ENCODE measurements around the gene CD200. TPM values are rescaled to one million over a fixed set of nuclear protein-coding genes. Genes with fewer than 3 reads are reported as not detected.

The CD200 gene
- total RNA-seq, 1 donor from 2014 or later: 4.4 TPM

- Histone ChIP-seq H3K36me3 (no peaks in the 10 kb centered on the region), H3K27ac (no peak overlapping the region), H3K4me1 (no peaks in the 10 kb centered on the region), H3K9me3 (no peaks in the 10 kb centered on the region), H3K4me3 (no peak overlapping the region), H3K27me3 (ENCODE audit: low read depth) (no peaks in the 10 kb centered on the region)
- ATAC-seq (no peak), DNase-seq (no peak)
- intact Hi-C loops (cut with DNase I): no loop called here
- TF ChIP-seq CTCF (IDR thresholded peaks at IDR 0.05): no peak
These were observed 20.4 kb downstream of the CD200 start for GRCh38 chr3:112353365-112353764.

GRCh38 chr3:112354642-112355306 lies 21.8 kb downstream of the CD200 start:
- H3K27me3 ChIP-seq (ENCODE audit: low read depth): no peaks in the 10 kb centered on the region
- no peaks in the 10 kb centered on the region for H3K9me3 ChIP-seq
- ATAC-seq (no peak), DNase-seq (no peak)
- H3K27ac ChIP-seq: no peak overlapping the region
- H3K4me3 ChIP-seq: no peak overlapping the region
- H3K36me3 ChIP-seq: no peaks in the 10 kb centered on the region
- TF ChIP-seq CTCF (IDR thresholded peaks at IDR 0.05): no peak
- intact Hi-C loops (cut with DNase I): no loop called here
- no peaks in the 10 kb centered on the region for H3K4me1 ChIP-seq

GRCh38 chr3:112355307-112355687 lies 22.3 kb downstream of the CD200 start:
- ATAC-seq (no peak), DNase-seq (no peak)
- Histone ChIP-seq H3K4me1 (peaks cover 2% of the 10 kb centered on the region), H3K9me3 (no peaks in the 10 kb centered on the region), H3K27ac (no peak overlapping the region), H3K27me3 (ENCODE audit: low read depth) (no peaks in the 10 kb centered on the region), H3K4me3 (no peak overlapping the region), H3K36me3 (no peaks in the 10 kb centered on the region)
- no peak for TF ChIP-seq CTCF (IDR thresholded peaks at IDR 0.05)
- intact Hi-C loops (cut with DNase I): no loop called here

- no peak overlapping the region for H3K27ac ChIP-seq
- no peaks in the 10 kb centered on the region for H3K27me3 ChIP-seq (ENCODE audit: low read depth)
- no peak overlapping the region for H3K4me3 ChIP-seq
- peaks cover 4% of the 10 kb centered on the region for H3K4me1 ChIP-seq
- DNase-seq: no peak
- H3K36me3 ChIP-seq: no peaks in the 10 kb centered on the region
- intact Hi-C loops (cut with DNase I): no loop called here
- H3K9me3 ChIP-seq: no peaks in the 10 kb centered on the region
- no peak for TF ChIP-seq CTCF (IDR thresholded peaks at IDR 0.05)
- peak in 1 of 2 donors; percentile 19 for ATAC-seq
These were observed 25.2 kb downstream of the CD200 start for GRCh38 chr3:112357930-112358780.

- Histone ChIP-seq H3K27ac (peak overlapping the region; percentile 39), H3K27me3 (ENCODE audit: low read depth) (no peaks in the 10 kb centered on the region), H3K4me3 (no peak overlapping the region), H3K4me1 (peaks cover 4% of the 10 kb centered on the region), H3K36me3 (no peaks in the 10 kb centered on the region), H3K9me3 (no peaks in the 10 kb centered on the region)
- ATAC-seq (peak; percentile 74 to 92), DNase-seq (no peak)
- intact Hi-C loops (cut with DNase I): no loop called here
- no peak for TF ChIP-seq CTCF (IDR thresholded peaks at IDR 0.05)
These were observed 27.6 kb downstream of the CD200 start for GRCh38 chr3:112360561-112360960.
